Suppressor macrophage (primary cell): ENCODE measurements around the gene PDE8B.

Experiments used
- DNase-seq, 4 experiments: peaks; one replicate each; pipeline ENCODE4 v3.0.0-alpha.2; 2020 to 2022

Gene PDE8B

GRCh38 chr5:77407152-77407551 lies 196.7 kb downstream of the PDE8B start:
- DNase-seq: no peak

DNA sequence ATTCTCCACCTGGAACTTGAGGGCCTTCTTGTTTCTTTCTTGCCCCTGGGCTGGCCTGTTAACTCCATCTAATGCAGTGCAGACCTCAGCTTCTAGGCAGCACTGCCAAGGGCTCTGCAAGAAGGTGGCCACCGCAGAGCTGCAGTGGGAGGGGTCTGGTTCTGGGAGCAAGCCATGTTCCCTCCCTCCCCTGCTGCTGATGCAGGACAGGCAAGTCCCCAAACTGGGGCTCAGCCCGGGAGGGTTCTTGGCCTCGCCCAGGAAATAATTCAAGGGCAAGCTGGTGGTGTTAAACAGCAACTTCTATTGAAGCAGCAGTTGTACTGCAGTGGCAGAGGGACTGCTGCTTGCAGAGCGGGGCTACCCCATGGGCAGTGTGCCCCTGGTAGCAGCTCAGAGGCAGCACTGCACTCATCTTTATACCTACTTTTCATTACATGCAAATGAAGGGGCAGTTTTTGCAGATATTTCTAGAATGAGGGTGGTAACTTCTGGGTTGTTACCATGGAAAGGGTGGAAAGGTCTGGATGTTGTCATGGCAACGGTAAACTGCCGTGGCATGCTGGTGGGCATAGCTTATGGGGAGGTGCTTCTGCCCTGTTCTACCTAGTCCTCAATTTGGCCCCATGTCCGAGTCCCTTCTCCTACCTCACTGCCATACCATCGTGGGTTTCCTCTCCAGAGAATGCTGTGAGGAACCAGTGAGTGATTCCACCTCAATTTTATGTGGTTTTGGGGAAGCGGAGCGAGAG lies 199.6 kb downstream of the PDE8B start:
- no peak for DNase-seq

DNA sequence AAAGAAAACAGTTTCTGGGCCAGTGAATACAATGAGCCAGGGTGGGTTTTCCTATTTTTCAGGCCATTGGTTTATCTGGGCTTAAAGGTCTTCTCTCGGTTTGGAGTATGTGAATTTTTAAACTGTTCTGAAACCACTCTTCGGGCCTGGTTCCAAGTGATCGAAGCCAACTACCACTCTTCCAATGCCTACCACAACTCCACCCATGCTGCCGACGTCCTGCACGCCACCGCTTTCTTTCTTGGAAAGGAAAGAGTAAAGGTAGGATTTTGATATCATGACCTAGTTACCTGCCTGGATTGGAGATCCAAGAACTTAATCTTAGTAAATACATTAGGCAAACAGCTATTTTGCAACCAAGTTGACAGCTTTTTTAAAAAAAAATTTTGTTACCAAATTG lies 202.6 kb downstream of the PDE8B start:
- DNase-seq: no peak

GRCh38 chr5:77418162-77418561 lies 207.7 kb downstream of the PDE8B start:
- DNase-seq: no peak

GRCh38 chr5:77418601-77419581 lies 208.4 kb downstream of the PDE8B start:
- no peak for DNase-seq

DNA sequence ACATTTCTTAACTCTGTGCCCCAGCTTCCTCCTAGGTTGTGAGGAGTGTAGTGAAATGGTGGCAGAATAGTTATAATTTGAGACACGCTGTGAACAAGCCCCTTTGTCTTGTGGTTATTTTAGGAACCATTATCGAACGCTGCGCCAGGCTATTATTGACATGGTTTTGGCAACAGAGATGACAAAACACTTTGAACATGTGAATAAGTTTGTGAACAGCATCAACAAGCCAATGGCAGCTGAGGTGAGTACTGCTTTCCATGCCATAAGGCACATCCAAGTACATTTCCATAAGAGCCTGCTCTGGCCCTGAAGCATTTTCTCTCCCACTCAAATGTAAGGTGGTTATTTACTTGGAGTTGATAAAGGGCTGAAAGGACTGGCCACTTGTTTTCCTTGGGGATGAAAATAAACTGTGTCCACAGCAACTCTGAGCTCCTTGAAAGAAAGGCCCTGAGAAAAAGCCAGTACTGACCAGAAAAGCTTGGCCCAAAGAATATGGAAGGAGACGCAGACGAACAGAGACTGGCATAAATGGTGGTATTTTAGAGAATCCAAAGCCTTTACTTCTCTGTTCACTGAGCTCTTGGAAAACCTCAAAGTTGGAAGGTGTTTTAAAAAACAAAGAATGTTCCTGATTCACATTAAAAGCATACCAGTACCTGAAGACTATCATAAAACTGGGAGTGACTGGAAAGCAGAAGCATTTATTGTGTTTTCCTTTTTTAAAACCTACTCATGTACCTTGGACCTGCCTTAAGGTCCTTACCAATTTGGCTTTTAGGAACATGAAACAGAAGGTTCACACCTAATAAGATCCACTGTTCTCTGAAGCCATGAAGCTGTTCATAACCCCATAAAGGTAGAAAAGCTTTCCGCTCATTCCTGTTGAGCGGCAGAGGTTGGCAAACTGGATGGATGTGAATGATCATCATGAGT lies 209.4 kb downstream of the PDE8B start:
- DNase-seq: no peak

- no peak for DNase-seq
These were observed 210.5 kb downstream of the PDE8B start for GRCh38 chr5:77420940-77421339.

GRCh38 chr5:77423022-77423750 lies 212.7 kb downstream of the PDE8B start:
- DNase-seq: no peak

DNA sequence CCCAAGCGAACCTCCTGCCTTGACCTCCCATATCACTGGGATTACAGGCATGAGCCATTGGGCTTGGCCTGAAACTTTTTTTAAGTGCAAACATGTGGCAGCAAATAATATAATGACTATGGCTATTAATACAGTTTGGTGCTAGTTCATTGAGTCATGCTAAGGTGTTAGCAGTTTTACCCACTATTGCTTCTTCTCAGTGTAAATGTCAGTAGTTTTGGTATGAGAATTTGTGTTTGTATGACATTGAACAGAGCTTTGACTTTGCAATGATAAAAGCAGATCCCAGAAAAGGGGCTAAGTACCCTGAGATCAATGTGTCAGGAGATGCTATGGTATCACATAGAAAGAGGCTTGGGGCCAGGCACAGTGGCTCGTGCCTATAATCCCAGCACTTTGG lies 214.4 kb downstream of the PDE8B start:
- DNase-seq: no peak

DNA sequence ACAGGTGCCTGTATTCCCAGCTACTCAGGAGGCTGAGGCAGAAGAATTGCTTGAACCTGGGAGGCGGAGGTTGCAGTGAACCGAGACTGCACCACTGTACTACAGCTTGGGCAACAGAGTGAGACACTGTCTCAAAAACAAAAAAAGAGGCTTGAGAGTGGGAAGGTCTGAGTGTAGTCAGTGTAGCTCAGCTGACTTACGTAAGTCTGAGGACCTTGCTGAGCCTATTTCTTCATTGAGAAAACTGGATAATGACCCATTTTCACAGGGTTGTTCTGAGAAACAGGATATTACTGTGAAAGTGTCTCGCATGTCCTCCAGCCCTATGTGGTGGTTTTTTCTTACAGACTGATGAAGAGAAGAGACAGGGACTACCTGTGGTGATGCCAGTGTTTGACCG lies 214.9 kb downstream of the PDE8B start:
- DNase-seq: peak in 1 of 4 experiments; percentile 3

GRCh38 chr5:77425998-77426659 lies 215.6 kb downstream of the PDE8B start:
- no peak for DNase-seq

DNA sequence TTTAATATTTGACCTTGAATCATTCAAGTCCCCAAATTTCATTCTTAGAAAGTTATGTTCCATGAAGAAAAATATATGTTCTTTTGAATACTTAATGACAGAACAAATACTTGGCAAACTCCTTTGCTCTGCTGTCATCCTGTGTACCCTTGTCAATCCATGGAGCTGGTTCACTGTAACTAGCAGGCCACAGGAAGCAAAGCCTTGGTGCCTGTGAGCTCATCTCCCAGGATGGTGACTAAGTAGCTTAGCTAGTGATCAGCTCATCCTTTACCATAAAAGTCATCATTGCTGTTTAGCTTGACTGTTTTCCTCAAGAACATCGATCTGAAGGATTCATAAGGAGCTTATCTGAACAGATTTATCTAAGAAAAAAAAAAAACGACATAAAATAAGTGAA lies 216.2 kb downstream of the PDE8B start:
- no peak for DNase-seq

GRCh38 chr5:77427998-77428397 lies 217.5 kb downstream of the PDE8B start:
- DNase-seq: no peak

- DNase-seq: no peak
These were observed 218.0 kb downstream of the PDE8B start for GRCh38 chr5:77428526-77428925.

GRCh38 chr5:77430726-77431125 lies 220.2 kb downstream of the PDE8B start:
- DNase-seq: no peak

DNA sequence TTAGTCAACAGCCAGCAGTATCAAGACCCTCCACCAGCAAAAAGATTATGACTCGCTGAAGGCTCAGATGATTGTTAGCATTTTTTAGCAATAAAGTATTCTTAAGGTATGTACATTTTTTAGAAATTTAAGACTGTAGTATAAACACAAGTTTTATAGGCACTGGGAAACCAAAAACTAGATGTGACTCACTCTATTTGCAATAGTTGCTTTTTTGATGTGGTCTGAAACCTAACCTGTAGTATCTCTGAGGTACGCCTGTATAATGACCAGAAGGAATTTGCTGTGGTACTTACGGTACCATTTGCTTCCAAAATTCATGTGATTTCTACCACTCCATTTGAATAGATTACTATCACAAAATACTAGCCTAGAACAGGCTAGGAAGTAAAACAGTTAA lies 220.8 kb downstream of the PDE8B start:
- DNase-seq: no peak

DNA sequence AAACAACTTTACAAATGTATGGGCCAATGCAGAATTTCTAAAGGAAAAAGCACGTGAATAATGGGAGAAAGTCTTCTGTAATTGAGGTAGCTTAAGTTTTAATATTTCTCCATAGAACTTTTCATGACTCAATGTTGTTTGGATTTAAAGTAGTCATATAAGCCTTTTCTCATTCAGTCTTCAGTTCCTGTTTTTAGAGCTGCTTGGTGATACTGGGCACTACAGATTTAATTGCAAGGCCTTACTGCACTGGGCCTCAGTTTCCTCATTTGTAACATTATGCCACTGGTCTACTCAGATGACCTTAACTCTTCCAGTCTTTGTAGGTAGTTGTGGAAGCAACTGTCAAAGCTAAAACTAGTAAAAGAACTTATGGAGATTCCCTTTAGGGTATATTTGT lies 221.2 kb downstream of the PDE8B start:
- no peak for DNase-seq

- DNase-seq: no peak
These were observed 226.7 kb downstream of the PDE8B start for GRCh38 chr5:77437194-77437593.

DNA sequence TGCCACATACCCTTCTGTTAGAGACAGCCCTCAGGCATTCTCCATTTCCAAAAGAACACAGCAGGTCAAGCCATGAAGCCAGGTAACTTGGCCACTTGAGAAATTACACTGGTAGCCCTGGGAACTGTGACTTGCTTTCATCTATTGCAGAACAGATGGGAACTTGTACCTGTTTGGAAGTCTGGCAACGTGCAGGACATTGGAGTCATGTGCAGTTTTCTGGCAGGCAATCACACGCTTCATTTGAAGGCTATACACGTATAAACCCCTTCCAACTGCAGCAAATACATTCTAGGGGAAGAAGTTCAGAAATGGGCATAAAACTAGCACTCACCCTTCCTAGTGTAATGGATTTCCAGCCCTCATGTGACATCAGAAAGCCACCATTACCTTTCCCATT lies 227.6 kb downstream of the PDE8B start:
- DNase-seq: no peak

- no peak for DNase-seq
These were observed 233.2 kb downstream of the PDE8B start for GRCh38 chr5:77443670-77444069.

- DNase-seq: no peak
These were observed 233.9 kb downstream of the PDE8B start for GRCh38 chr5:77444356-77444755.
